ENCODE results near the gene SCNM1.

GRCh38 chr1:151167116-151167515 is 1.2 kb downstream of the SCNM1 start:
- no peak for TF ChIP-seq CTCF (IDR thresholded peaks at IDR 0.05)
- no peak for TF ChIP-seq POLR2A (IDR thresholded peaks at IDR 0.05)
